Muscle of leg (tissue), 11 donors: ENCODE data around the gene CD163L1. TPM values are rescaled to one million over a fixed set of nuclear protein-coding genes. Genes with fewer than 3 reads are reported as not detected.
"Not testable (repeated sequence)": the region's sequence is repeated elsewhere in the genome, so short reads cannot be mapped to it uniquely, and the experiment has no call there.

Source experiments
- DNase-seq: peaks from one replicate; pipeline ENCODE4 v3.0.0; 2013
- H3K27ac ChIP-seq: one replicate; pipeline ENCODE4 v1.5.1; 2013; ENCODE audit warnings: mild to moderate bottlenecking, low read length, control low read depth
- H3K27me3 ChIP-seq: one replicate; pipeline ENCODE4 v1.6.1; 2013; ENCODE audit warnings: low read length; ENCODE audit not compliant: control insufficient read depth, insufficient read depth
- H3K36me3 ChIP-seq: one replicate; pipeline ENCODE4 v1.6.1; 2013; ENCODE audit warnings: low read length; ENCODE audit not compliant: control insufficient read depth, insufficient read depth
- H3K4me1 ChIP-seq: one replicate; pipeline ENCODE4 v1.6.1; 2013; ENCODE audit warnings: low read length; ENCODE audit not compliant: control insufficient read depth, insufficient read depth
- H3K4me3 ChIP-seq: one replicate; pipeline ENCODE4 v1.5.1; 2013; ENCODE audit warnings: low read length, control low read depth
- H3K9me3 ChIP-seq: replicated peaks from 2 replicates; pipeline ENCODE4 v1.6.1; 2013; ENCODE audit warnings: low read depth, low read length; ENCODE audit not compliant: control insufficient read depth
- WGBS: methylation state at CpG from one replicate; pipeline ENCODE4 v1.1.5; 2013; ENCODE audit warnings: missing lambda C conversion rate; ENCODE audit not compliant: insufficient coverage; 5-methylcytosine and 5-hydroxymethylcytosine counted together
- polyA plus RNA-seq, 8 donors: library from polyadenylated mRNA; unstranded; fragments of 120-200 nt; gene quantifications; one replicate each; pipeline versions ENCODE4 v1.2.1 to v1.2.3, GENCODE V29; 2013; ENCODE audit warnings: inconsistent platforms in 1 of 8, low replicate concordance in 1 of 8; ENCODE audit not compliant: insufficient read length in 8 of 8, insufficient read depth in 1 of 8
- total RNA-seq: library from RNA; stranded (reverse); fragments of 120-200 nt; gene quantifications from one replicate; pipeline ENCODE4 v1.2.4, GENCODE V29; 2013

The CD163L1 gene
- total and polyA plus RNA-seq, 9 donors: 5.3 to 11.5 (median 8.2) TPM

GRCh38 chr12:7339675-7340074 is 104.3 kb downstream of the CD163L1 start:
- peaks cover 7% of the 10 kb centered on the region for H3K9me3 ChIP-seq
- WGBS: no CpG with 5 or more reads among the region's 1 CpG
- H3K27me3 ChIP-seq: no peaks in the 10 kb centered on the region
- no peak overlapping the region for H3K27ac ChIP-seq
- H3K4me3 ChIP-seq: no peak overlapping the region
- no peaks in the 10 kb centered on the region for H3K36me3 ChIP-seq
- H3K4me1 ChIP-seq: no peaks in the 10 kb centered on the region
- no peak for DNase-seq

GRCh38 chr12:7337790-7338189 is 106.2 kb downstream of the CD163L1 start:
- not testable (repeated sequence) for H3K27ac ChIP-seq, H3K9me3 ChIP-seq, DNase-seq, H3K4me1 ChIP-seq, H3K27me3 ChIP-seq, H3K4me3 ChIP-seq, H3K36me3 ChIP-seq
- 80% methylated on average over 1 of the region's 5 CpGs for WGBS

- H3K4me3 ChIP-seq: no peak overlapping the region
- peaks cover 2% of the 10 kb centered on the region for H3K9me3 ChIP-seq
- H3K27ac ChIP-seq: no peak overlapping the region
- WGBS: 86% methylated on average over 3 of the region's 7 CpGs
- H3K4me1 ChIP-seq: no peaks in the 10 kb centered on the region
- H3K36me3 ChIP-seq: no peaks in the 10 kb centered on the region
- H3K27me3 ChIP-seq: no peaks in the 10 kb centered on the region
- no peak for DNase-seq
Measured at GRCh38 chr12:7327918-7328317, 116.0 kb downstream of the CD163L1 start.

GRCh38 chr12:7324176-7324575 is 119.8 kb downstream of the CD163L1 start:
- Histone ChIP-seq H3K27ac (no peak overlapping the region), H3K4me3 (no peak overlapping the region), H3K36me3 (no peaks in the 10 kb centered on the region), H3K4me1 (no peaks in the 10 kb centered on the region), H3K9me3 (no peaks in the 10 kb centered on the region), H3K27me3 (no peaks in the 10 kb centered on the region)
- DNase-seq: no peak
- WGBS: 60% methylated on average over 3 of the region's 5 CpGs

- 73% methylated on average over 3 of the region's 5 CpGs for WGBS
- no peak for DNase-seq
- no peak overlapping the region for H3K27ac ChIP-seq
- no peaks in the 10 kb centered on the region for H3K9me3 ChIP-seq
- no peaks in the 10 kb centered on the region for H3K36me3 ChIP-seq
- no peaks in the 10 kb centered on the region for H3K27me3 ChIP-seq
- no peak overlapping the region for H3K4me3 ChIP-seq
- H3K4me1 ChIP-seq: no peaks in the 10 kb centered on the region
Measured at GRCh38 chr12:7322599-7322998, 121.4 kb downstream of the CD163L1 start.

GRCh38 chr12:7321624-7322023 is 122.3 kb downstream of the CD163L1 start:
- Histone ChIP-seq H3K4me3 (no peak overlapping the region), H3K27ac (no peak overlapping the region), H3K9me3 (no peaks in the 10 kb centered on the region), H3K4me1 (no peaks in the 10 kb centered on the region), H3K27me3 (no peaks in the 10 kb centered on the region), H3K36me3 (no peaks in the 10 kb centered on the region)
- no peak for DNase-seq
- no CpG with 5 or more reads among the region's 2 CpGs for WGBS

GRCh38 chr12:7319930-7320329 is 124.0 kb downstream of the CD163L1 start:
- Histone ChIP-seq H3K36me3 (no peaks in the 10 kb centered on the region), H3K4me1 (no peaks in the 10 kb centered on the region), H3K4me3 (no peak overlapping the region), H3K9me3 (no peaks in the 10 kb centered on the region), H3K27ac (no peak overlapping the region), H3K27me3 (no peaks in the 10 kb centered on the region)
- no CpG with 5 or more reads among the region's 2 CpGs for WGBS
- no peak for DNase-seq

GRCh38 chr12:7310070-7310469 is 133.9 kb downstream of the CD163L1 start:
- Histone ChIP-seq H3K9me3 (no peaks in the 10 kb centered on the region), H3K27me3 (no peaks in the 10 kb centered on the region), H3K4me1 (no peaks in the 10 kb centered on the region), H3K4me3 (no peak overlapping the region), H3K27ac (no peak overlapping the region), H3K36me3 (no peaks in the 10 kb centered on the region)
- WGBS: 93% methylated on average over 3 of the region's 4 CpGs
- DNase-seq: no peak

Other genes with a start within 250 kb of the CD163L1 start
- not detected for gene ACSM4, start 140.1 kb downstream of the CD163L1 start, total RNA-seq
- under 1 TPM in 7 of 8 donors, not detected in 1; 0.07 to 0.19 (median 0.11) TPM for gene ACSM4, start 140.1 kb downstream of the CD163L1 start, polyA plus RNA-seq
- 6.9 TPM for gene CD163, start 59.6 kb upstream of the CD163L1 start, total RNA-seq
- gene CD163, start 59.6 kb upstream of the CD163L1 start, polyA plus RNA-seq: 10 to 100 TPM; 13.2 to 25.7 (median 18.2) TPM
- not detected for gene APOBEC1, start 221.8 kb upstream of the CD163L1 start, total RNA-seq
- gene APOBEC1, start 221.8 kb upstream of the CD163L1 start, polyA plus RNA-seq: 1 to 10 TPM in 1 of 8 donors, under 1 TPM in 1, not detected in 6; 0.21 to 1.5 TPM